Activated CD4-positive, alpha-beta T cell treated with anti-CD3 and anti-CD28 coated beads, Interleukin-2, amount 50 U/mL, for 16 hours (primary cell): ENCODE measurements around the gene CDH23.

Experiments used
- DNase-seq: peaks from one replicate; pipeline ENCODE4 v3.0.0-alpha.2; 2020

Gene CDH23

GRCh38 chr10:71471006-71471405 lies 74.3 kb downstream of the CDH23 start:
- no peak for DNase-seq

GRCh38 chr10:71471957-71472365 lies 75.2 kb downstream of the CDH23 start:
- no peak for DNase-seq

DNA sequence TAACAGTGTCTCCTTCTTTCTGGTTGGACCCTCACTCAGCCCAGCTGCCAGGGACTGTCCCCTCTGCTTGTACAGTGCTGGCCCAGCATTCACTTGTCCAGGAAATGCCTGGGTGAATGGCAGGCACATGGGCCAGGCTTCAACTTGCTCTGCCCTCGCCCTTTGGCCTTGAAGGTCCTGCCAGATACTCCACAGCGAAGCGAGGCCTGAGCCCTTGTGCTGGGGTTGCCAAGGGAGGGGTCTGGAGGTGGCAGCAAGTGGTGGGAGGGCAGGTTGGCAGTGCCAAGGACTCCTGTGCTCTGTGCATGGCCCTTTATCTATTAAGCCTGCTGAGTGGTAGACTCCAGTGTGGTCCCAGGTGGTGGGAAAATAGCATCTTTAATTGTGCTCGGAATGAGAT lies 75.7 kb downstream of the CDH23 start:
- DNase-seq = no peak

GRCh38 chr10:71472912-71473311 lies 76.2 kb downstream of the CDH23 start:
- DNase-seq = no peak

- no peak for DNase-seq
Observed at GRCh38 chr10:71473671-71474599, 77.2 kb downstream of the CDH23 start.

DNA sequence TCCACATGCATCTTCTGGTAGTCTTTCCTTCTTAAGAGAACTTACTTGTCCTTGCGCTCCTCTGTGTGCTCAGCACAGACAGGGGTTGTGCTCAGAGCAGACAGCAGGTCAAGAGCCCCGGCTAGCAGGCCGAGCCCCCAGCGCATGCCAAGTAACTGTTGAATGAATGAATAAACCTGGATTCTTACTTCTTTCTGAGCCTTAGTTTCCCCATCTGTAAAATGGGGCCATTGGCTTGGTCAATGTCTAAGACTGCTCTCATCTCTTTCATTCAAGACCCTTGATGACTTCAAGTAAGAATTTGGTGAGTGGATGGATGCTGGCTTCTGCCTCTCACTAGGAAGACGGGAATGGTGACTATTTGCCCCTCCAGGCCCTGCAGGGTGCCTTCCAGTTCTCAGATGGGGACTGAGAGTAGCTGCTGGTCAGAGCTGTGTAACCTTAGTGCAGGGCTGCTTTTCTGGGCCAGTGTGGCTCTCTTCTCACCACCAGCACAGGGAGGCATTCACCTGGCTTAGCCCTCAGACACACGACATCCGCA lies 78.1 kb downstream of the CDH23 start:
- DNase-seq = no peak

GRCh38 chr10:71475243-71475871 lies 78.6 kb downstream of the CDH23 start:
- DNase-seq = no peak

DNA sequence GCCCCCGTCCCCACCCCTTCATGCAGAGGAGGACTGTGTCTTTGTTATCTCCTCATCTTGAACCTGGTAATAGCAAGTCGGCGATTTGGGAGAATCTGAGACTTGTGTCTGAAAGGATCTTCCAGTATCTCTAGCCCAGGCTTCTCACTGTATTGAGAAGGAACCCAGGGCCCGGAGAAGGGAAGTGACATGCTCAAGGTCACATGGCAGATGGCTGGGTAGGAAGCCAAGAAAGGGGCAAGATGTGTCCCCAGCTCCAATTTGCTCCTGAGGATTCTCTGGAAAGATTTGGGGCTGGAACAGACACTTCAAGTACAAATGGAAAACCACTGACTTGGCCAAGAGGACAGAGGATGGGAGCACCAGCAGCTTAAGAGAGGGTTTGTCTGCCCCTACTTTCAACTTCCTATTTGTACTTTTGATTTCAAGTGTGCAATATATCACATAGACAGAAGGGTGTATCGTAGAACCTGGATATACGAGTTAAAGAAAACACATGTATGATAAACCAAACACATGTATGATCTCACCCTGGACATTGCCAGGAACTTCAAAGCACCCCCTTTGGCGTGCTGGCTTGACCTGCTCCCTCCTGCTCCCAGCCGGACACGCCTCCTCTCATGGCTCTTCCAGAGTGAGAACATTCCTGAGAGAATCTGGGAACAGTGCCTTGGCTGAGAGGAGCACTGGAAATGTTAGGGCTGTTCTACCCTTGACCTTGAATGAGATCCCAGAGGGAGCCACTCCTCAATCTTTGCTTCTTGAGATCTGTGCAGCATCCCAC lies 79.7 kb downstream of the CDH23 start:
- DNase-seq = no peak

- no peak for DNase-seq
Observed at GRCh38 chr10:71478173-71478572, 81.5 kb downstream of the CDH23 start.

- no peak for DNase-seq
Observed at GRCh38 chr10:71478813-71479365, 82.2 kb downstream of the CDH23 start.

DNA sequence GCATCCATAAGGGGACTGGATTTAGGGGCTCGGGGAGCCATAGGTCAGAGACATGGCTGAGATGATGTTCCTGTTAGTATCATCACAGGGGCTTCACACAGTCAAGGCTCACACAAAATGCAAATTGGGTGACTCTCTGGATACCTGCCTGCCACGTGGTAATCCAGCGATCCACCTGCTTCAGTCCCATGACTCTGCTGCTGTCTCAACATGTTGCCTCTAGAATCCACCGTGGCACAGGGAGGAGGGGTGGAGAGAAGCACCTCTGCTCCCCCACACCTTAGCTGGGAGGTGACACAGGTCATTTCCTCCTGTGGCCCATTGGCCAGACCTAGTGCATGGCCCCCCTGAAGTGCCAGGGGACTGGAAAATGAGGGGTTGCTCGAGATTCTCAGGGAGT lies 83.1 kb downstream of the CDH23 start:
- DNase-seq = no peak

- no peak for DNase-seq
Observed at GRCh38 chr10:71480662-71481061, 83.9 kb downstream of the CDH23 start.

- DNase-seq = no peak
Observed at GRCh38 chr10:71481746-71482410, 85.2 kb downstream of the CDH23 start.

- DNase-seq = no peak
Observed at GRCh38 chr10:71482620-71483019, 85.9 kb downstream of the CDH23 start.

DNA sequence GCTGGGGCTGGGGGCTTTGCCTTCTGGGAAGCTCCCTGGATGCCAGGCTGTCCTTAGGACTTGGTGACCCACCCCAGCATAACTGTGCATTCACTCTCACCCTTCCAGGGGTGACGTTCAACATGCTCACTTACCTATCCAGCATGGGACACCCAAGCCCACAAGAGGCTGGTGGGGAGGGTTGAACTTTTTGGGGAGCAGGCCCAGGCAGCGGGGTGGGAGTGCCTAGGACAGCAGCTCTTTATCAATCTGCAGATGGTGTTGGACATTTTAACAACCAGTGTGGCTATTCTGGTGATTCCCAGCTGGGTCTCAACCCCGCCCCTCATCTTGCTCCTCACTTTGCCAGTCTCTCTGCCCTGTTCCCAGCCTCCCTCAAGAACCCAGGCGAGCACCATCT lies 86.4 kb downstream of the CDH23 start:
- no peak for DNase-seq

DNA sequence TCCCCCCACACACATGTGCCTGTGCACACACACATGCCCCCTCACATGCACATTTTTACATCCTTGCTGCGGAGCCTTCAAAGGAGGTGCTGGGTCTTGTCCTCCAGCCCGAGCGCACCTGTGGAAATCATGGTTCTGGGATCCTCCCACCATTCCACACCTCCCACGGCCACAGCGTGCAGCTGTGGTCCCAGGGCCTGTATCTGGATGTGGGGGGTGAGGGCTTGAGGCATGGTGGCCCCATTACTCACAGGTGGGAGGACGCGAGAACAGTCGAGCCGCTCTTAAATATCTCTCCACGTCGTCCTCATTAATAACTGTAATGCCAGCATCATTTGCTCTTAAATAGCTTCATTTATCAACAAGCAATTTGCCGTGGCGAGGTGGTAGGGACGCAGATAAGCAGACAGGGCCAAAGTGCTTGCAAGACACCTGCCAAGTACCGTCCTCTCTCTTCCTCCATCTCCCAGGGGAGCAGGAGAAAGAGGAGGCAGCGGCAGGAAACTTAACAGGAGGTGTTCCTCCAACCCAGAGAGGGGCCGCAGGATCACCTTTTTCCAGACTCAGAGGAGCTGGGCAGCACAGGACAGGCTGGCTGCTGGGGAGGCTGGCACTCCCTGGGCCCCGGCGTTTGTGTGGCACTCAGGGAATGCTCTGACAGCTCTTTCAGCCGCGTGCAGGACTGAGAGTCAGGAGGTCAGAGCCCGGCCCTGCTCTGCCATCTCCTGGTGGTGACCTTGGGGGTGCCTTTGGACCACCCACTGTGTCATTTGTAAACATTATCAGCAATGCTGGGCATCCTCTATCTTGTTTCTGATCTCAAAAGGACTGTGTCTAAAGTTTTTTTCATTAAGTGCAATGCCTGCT lies 87.4 kb downstream of the CDH23 start:
- no peak for DNase-seq

- DNase-seq = peak; percentile 16
Observed at GRCh38 chr10:71486484-71487114, 89.9 kb downstream of the CDH23 start.

DNA sequence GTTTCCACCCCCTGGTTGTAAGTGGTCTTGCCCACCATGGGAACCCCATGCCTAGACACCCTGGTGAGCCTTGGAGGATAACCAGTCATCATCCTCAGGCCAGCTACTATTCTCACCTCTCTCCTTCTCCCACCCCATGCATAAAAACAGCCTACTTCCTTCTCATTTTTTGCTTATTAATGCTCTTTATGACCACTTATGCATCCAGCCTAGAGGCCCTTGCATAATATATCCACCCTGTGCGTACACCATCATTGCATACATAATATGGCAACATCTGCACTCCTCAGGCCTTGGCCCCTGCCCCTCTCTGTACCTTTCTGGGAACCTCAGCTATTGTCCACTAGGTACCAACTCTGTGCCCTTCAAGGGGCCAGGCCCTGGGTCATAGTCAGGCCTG lies 91.0 kb downstream of the CDH23 start:
- no peak for DNase-seq

GRCh38 chr10:71489077-71489476 lies 92.4 kb downstream of the CDH23 start:
- no peak for DNase-seq

GRCh38 chr10:71492872-71493271 lies 96.2 kb downstream of the CDH23 start:
- no peak for DNase-seq

- DNase-seq = peak; percentile 29
Observed at GRCh38 chr10:71493741-71494140, 97.0 kb downstream of the CDH23 start.
